GM11168 (cell line): ENCODE results near the gene HSPA12B.
"Not testable (repeated sequence)": the region's sequence is repeated elsewhere in the genome, so short reads cannot be mapped to it uniquely, and the experiment has no call there.

Experiments
- in situ Hi-C: fragments of 300-500 bp; cut with MboI; formaldehyde crosslinking; loops from one replicate; pipeline ENCODE4 v1.12.0; 2022; ENCODE audit warnings: low sequenced_read_pairs; ENCODE audit not compliant: unreplicated experiment

The HSPA12B gene

DNA sequence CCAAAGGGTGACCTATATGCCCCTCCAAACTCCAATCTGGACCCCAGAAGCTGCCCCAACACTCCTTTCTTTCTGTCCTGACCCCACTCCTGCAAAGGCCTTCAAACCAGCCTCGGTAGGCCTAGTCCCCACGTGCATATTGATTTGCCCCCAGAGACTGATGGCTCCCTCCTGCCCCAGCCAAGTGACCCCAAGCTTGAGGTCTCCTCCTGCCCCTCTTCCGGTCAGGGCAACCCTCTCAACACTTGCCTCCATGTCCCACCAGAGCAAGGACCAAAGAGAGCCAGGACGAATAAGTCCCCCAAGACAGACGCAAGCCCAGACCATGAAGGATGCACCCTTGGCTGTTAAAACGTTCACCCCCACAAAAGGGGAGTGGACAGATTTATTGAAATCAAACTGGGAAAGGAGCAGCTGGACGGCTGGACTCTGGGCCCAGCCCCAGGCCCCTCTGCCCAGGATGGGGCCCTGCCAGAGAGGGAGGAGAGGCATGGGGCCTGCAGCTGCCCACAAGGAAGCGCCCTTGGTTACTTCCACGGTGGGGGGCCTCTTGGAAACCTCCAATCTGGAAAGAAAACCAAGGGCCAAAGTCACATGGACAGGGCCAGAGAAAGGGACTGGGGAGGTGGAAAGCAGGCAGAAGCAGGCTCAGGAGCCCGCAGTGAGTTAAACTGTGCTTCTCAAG is 51.2 kb downstream of the HSPA12B start:
- in situ Hi-C loops, result loop anchor here (10.0 kb wide), 1 partner anchor 71 kb away; no protein-coding TSS in a partner anchor

DNA sequence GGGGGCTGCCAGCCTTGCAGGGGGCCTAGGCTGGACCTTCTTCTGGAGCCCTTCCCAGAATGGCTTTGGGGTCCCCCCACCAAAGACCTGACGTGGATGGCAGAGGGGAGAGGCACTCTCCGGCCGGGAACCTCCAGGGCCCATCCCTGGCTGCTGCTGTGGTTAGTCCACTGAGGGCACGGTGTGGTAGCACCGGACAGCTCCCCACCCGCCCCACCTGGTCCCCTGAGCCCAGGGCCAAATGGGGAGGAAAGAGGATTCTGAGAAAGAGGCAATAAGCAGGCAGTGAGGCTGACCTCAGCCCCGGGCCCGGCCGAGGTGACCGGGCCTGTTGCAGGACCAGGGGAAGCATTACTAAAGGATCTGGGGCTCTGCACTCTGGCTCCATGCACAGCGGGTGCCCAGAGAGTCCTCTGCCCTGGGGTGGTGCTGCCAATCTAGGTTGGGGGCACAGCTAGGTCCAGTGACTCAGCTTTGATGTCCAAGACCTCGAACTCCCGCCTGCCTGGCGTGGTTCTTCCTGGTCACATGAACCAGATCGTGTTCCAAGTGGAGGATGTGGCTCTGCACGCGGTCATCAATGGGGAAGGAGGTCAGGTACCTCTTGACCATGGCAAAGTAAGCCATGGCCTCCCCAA is 51.9 kb downstream of the HSPA12B start:
- in situ Hi-C loops, result loop anchor here (10.0 kb wide), 1 partner anchor 70 kb away; no protein-coding TSS in a partner anchor

DNA sequence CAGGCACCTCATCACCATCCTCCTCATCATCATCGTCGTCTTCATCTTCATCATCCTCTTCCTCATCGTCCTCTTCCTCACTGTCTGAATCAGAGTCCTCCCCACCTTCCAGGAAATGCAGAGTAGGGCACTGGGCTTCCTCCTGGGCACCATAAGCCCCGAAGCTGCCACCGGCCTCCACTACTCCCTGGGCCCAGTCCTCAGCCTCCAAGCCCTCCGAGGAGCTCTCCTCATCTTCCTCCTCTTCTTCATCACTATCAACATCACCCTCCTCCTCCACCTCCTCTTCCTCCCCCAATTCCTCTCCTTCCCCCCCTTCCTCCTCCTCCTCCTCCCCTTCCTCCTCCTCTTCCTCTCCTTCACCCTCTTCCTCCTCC is 52.4 kb downstream of the HSPA12B start:
- in situ Hi-C loops, result loop anchor here (10.0 kb wide), 1 partner anchor 70 kb away; no protein-coding TSS in a partner anchor

DNA sequence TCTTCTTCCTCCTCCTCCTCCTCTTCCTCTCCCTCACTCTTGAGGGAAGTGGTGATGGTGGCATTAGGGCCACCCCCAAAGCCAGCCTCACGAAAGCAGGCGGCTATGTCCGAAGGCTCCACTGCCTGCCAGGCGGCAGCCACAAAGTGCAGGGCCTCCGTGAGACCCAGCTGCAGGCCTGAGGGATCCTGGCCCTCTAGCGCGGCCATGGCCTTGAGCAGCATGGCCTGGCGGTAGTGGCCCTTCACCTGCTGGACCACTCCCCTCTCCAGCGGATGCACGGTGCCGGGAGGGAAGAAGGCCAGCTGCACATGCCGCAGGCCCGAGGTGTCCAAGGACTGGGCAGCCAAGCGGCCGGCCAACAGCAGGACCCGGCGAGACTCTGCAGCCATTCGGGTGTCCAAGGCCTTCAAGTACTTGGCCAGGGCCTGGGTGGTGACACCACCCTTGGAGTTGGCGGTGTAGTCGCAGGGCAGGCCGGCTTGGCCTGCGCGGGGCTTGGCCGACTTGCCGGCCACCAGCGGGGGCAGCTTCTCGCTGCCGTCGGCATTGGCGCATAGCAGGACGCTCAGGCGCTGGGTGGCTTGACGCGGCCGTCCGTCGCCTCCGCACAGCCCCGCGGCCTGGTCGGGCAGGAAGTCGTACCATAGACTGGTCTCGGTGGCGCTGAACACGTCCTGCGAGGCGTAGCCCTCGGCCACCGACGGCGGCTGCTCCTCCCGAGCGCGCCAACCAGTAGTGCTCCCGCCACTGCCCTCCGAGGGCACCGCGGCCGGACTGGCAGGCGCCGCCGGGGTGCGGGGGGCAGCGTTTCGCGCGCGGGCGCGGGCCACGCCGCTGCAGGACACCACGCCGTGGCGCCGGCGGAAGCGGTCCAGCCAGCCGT is 53.0 kb downstream of the HSPA12B start:
- in situ Hi-C loops, result loop anchor here (10.0 kb wide), 1 partner anchor 69 kb away; no protein-coding TSS in a partner anchor

DNA sequence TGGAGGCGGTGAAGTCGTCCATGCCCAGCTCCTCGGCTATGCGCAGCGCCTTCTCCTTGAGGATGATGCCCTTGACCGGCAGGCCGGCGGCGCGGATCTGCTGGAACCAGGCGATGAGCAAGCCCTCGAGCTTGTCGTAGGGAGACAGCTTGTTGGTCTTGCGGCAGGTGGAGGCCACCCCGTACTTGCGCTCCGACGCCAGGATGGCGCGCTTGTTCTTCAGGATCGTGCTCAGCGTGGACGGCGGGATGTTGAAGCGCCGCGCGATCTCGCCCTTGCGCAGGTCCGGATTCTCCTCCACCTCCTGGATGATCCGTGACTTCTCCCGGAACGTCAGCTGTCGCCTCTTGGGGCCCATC is 53.6 kb downstream of the HSPA12B start:
- in situ Hi-C loops, result loop anchor here (10.0 kb wide), 1 partner anchor 69 kb away; no protein-coding TSS in a partner anchor

DNA sequence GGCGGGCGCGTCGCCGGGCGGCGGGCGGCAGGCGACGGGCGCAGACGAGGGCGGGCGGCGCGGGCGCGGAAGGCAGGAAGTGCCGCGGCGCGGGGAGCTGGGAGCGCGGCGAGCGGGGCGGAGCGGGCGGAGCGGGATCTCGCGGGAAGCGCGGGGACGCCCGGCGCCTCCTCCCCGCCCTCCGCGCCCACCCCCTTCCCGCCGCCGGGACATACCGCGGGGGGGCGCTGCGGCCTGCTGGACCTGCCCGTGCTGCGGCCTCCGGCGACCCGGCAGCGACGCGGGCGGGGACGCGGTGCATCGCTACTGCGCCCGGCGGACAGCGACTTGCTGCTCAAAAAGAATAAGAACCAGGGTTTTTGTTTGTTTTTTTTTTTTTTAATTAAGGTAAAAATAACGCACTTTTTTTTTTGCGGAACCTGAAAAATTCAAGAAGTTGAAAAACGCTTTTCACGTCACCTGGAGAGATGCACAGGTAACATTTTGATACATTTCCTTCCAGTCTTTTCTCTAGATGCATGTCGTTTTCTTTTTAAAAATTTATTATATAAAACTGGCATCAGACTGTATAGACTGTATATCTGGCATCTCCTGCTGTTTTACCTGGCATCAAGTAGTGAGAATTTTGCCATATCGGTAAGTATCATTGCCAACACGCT is 54.3 kb downstream of the HSPA12B start, which contains the start of gene CENPB:
CENPB (minus strand) TSS at position 76 of the 659 bp plus-strand sequence. CDS start 257 bp downstream, outside the sequence.
- in situ Hi-C loops, result loop anchor here (10.0 kb wide), 1 partner anchor 68 kb away; no protein-coding TSS in a partner anchor

DNA sequence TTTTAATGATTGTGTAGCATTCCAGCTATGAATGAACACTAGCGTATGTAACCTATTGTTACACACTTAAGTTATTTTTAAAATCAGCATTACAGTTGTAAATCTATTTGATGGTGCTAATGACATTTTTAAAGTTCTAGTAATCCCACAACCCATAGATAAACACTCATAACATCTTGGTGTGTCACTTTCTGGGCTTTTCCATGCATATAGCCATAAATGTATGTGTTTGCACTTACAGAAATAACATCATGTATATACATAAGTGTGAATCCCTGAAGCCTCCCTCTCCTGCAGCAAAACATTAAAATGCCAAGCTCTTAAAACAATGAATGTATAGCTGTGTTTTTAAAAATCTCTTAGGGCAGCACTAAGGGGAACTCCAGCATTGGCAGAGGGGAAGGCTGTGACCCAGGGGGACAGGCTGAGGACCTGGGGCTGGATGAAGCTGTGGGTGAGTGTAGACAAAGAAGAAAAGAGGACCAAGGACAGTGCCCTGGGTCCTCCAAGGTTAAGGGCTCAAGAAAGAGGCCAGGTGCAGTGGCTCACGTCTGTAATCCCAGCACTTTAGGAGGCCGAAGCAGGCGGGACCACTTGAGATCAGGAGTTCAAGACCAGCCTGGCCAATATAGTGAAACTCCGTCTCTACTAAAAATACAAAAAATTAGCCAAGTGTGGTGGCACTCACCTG is 55.0 kb downstream of the HSPA12B start:
- in situ Hi-C loops, result loop anchor here (10.0 kb wide), 1 partner anchor 67 kb away; no protein-coding TSS in a partner anchor

DNA sequence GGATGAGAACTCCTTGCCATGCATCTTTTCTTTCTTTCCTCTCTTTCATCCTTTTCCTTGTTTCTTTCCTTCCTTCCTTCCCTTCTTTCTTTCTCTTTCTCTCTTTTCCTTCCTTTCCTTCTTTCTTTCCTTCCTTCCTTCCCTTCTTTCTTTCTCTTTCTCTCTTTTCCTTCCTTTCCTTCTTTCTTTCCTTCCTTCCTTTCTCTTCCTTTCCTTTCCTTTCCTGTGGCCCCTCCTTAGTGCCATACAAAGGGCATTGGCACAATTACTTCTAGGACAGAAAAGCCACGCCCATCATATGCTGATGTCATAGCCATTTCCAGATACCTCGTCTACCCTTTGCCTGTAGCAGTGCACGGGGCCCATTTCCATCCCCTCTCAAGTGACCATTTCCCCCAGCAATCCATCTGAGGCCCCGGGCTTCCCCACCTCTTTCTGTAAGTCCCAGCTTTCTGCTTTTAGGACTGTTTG is 56.2 kb downstream of the HSPA12B start:
- in situ Hi-C loops, result loop anchor here (10.0 kb wide), 1 partner anchor 66 kb away; no protein-coding TSS in a partner anchor

DNA sequence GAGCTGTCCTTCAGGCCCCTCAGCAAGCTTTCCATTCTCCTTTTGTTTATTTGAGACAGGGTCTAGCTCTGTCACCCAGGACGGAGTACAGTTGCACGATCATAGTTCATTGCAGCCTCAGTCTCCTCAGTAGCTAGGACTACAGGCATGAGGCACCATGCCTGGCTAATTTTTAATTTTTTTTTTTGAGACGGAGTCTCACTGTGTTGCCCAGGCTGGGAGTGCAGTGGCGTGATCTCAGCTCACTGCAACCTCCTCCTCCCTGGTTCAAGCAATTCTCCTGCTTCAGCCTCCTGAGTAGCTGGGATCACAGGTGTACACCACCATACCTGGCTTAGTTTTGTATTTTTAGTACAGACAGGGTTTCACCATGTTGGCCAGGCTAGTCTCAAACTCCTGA is 56.7 kb downstream of the HSPA12B start:
- in situ Hi-C loops, result loop anchor here (10.0 kb wide), 1 partner anchor 66 kb away; no protein-coding TSS in a partner anchor

DNA sequence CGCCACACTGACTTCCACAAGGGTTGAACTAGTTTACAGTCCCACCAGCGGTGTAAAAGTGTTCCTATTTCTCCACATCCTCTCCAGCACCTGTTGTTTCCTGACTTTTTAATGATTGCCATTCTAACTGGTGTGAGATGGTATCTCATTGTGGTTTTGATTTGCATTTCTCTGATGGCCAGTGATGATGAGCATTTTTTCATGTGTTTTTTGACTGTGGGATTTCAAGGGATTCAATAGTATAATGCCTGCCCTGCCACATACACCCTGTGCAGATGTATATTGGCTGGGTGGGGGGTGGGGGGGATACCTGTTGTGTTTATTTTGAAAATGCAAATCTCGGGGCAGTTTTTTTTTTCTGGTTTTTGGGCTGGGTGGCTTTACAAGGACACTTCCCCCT is 61.7 kb downstream of the HSPA12B start:
- in situ Hi-C loops, result not testable (repeated sequence)

DNA sequence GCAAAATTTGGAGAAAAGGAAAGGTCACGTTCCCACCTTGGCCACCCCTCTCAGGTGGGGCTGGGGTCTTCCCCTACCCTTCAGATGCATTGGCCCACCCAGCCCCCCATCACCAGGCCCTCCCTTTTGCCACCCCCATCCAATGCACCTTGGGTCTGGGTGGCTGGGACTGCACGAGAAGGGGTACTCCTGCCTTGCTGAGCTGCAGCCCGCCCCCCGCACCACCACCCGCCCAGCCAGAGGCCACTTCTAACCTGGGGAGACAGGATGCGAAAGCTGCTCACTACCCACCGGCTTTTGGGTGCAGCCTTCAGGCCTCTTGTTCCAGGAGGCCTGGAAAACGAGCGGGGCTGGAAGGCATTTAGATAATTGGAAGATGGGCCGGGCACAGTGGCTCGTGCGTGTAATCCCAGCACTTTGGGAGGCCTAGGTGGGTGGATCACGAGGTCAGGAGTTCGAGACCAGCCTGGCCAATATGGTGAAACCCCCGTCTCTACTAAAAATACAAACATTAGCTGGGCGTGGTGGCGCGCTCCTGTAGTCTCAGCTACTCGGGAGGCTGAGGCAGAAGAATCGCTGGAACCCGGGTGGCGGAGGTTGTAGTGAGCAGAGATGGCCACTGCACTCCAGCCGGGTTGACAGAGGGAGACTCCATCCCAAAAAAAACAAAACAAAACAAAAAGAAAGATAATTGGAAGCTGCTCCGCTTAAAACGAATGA is 62.4 kb downstream of the HSPA12B start:
- in situ Hi-C loops, result no loop called here

DNA sequence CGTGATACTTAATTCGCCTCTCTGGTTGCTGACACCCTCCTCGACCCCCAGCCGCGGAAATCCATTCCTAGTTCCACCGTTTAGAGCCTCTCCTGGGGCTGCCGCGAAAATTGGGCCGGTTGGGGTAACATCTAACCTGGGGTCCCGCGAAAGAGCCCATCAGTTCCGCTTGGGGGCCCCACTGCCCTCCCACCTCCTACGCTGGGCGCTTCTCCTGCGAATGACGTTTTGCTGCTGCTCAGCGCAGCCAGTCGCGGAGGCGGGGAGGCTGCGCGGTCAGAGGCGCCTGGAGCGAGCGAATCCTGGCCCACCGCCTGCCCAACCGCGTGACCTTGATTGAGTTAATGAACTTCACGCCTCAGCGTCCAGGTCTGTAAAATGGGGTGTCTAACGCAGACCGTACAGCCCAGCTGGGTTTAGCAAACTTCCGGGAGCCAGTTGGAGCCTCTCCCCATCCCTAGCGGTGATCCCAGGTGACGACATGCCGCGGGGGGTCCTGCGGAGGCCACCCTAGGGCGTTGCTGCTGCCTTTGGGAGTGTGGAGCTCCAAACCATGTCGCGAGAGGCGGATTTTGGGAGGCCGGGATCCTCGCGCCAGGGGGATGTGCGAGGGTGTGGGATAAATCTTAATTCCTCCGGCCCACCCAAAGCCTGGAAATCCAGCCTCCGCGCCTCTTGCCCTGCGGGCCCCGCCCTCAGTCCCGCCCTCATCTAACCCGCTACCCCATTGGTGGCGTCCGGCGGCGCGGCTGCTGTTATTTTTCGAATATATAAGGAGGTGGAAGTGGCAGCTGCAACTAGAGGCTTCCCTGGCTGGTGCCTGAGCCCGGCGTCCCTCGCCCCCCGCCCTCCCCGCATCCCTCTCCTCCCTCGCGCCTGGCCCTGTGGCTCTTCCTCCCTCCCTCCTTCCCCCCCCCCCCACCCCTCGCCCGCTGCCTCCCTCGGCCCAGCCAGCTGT is 63.3 kb downstream of the HSPA12B start, which contains the start of gene CDC25B:
CDC25B (plus strand) TSS at position 800 of the 958 bp plus-strand sequence. CDS start 222 bp downstream, outside the sequence.
- in situ Hi-C loops, result no loop called here

DNA sequence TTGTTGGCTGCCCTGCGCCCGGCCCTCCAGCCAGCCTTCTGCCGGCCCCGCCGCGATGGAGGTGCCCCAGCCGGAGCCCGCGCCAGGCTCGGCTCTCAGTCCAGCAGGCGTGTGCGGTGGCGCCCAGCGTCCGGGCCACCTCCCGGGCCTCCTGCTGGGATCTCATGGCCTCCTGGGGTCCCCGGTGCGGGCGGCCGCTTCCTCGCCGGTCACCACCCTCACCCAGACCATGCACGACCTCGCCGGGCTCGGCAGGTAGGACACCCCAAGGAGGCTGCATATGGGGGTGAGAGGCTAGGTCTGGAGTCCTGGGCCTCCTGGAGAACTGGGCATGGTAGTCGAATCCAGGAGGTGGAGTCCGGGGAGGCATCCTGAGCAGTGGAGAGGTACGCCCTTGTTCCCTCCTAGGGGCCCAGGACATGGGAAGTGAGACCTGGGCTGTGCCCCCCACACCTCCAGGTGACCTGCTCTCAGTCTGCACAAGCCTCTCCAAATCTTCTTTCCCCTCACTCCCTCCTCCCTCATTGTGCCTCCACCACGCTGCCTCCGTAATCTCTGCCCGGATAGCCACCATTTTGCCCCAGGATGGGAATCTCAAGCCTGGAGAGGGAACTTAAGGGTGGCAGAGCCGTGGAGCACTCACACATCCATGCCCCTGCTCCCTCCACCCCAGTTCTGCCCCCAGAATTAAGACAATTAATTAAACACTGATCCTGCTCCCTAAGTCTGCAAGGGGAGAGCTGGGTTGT is 64.2 kb downstream of the HSPA12B start:
- in situ Hi-C loops, result no loop called here

DNA sequence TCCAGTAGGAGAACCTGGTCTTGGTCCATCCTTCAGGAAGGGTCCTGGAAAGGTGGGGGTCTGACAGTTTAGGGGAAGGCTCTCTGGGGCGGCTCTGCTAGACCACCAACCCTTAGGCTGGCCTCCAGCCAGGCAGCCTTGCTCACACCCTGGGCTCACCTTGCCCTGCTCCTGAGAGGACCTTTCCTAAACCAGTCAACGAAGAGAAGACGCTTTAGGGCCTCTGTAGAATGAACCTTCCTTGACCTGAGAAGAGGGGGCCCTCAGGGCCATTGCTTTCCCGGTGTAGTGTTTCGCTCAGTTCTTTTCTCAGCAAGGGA is 64.7 kb downstream of the HSPA12B start:
- in situ Hi-C loops, result no loop called here

DNA sequence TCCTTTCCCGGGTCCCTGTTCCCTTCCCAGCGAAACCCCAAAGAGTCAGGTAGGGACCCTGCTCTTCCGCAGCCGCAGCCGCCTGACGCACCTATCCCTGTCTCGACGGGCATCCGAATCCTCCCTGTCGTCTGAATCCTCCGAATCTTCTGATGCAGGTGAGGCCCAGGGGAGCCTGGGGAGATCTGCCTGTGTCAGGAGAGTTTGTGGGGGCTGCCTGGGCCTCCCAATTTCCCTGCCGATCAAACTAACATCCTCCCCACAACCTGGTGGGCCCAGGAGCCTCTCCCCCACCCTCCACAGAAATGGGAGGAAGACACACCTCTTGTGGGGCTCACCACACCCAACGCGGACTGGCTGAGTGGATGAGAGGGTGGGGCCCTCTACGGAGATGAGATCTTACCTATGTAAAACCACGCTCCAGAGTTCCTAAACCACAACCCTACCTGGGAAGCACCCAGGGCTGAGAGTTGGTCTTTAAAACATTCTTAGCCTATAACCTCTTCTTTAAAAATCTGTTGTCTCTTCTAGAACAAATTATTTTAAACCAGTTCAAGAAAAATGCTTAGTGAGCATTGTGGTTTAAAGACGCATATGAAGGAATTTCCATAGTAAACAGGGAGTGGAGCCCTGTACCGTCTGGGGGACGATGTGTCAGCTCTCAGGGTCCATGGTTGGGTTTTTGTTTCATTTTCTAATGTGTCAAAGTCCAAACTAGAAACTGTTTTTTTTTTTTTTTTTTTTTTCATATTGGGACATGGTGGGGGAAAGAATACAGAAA is 65.3 kb downstream of the HSPA12B start:
- in situ Hi-C loops, result no loop called here

DNA sequence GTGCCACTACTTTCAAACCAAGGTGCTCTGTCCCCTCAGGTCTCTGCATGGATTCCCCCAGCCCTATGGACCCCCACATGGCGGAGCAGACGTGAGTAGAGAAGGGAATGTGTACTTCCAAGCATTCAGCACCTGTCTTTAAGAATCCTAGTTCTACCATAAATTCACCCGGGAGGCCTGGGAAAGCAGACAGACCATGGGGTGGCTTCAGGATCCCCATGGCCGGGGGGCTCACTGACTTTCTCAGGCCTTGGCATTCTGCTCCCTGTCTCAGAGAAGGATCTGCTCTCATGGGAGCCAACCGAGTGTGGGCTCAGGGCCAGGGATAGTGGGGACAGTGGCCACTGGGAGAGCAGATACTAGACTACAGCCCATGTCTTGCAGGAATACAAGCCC is 65.9 kb downstream of the HSPA12B start:
- in situ Hi-C loops, result no loop called here
